Measurements from ENCODE around the gene CRHR1. TPM values are rescaled to one million over a fixed set of nuclear protein-coding genes. Genes with fewer than 3 reads are reported as not detected.

The CRHR1 gene
- total and polyA plus RNA-seq, 10 of the 15 experiments (the other 5 are each of a cell fraction or from before 2014, with no cell fraction given) = 0.08 TPM; not detected in 9

DNA sequence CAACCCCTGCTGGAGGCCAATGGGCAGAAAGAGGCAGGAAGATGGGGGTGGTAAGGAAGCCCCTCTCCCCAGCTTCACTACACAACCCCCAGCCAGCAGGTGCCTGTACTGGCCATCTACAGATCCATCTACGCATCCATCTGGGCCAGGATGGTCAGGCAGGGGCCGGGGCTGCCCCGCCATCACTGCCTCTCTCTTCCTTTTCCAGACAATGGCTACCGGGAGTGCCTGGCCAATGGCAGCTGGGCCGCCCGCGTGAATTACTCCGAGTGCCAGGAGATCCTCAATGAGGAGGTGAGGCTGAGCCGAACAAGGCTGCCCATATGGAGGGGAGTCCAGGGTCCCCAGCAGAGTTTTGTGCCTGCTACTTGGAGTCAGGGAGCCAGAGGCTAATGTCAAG is 37.0 kb downstream of the CRHR1 start (continued):
- TF ChIP-seq NFYA (IDR thresholded peaks at IDR 0.05; ENCODE audit: borderline replicate concordance, low read depth, low read length) (no peak), POLR2AphosphoS2 (IDR thresholded peaks at IDR 0.05; ENCODE audit: low read depth, low read length) (no peak), JUND (IDR thresholded peaks at IDR 0.05; ENCODE audit: low read depth, low read length) (no peak)

DNA sequence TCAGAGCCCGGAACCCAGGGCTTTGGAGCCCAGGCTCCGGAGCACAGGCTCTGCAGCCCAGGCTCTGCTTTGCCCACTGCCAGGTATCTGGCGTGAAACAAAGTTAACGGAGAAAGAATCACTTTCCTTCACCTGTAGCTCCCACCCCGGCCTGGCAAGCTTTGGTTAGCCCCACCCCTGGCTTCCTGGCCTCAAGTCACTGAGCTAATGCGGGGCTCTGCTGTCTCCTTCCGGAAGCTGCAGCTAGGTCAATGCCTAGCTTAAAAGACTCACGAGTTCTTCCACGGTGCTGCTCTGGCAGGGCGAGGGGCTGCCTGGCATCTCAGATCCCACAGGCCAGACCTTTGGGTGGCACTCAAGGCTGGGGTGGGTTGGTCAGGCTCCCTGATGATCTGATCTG is 39.5 kb downstream of the CRHR1 start:
- Histone ChIP-seq H2AFZ (ENCODE audit: control insufficient read depth, low read depth, low read length) (no peak overlapping the region), H3K4me1 (ENCODE audit: control insufficient read depth, insufficient read depth, low read length) (no peaks in the 10 kb centered on the region), H3K27ac (ENCODE audit: control insufficient read depth, insufficient read depth) (no peak overlapping the region), H4K20me1 (ENCODE audit: control insufficient read depth, insufficient read depth) (no peaks in the 10 kb centered on the region; the same call in 1 of the 2 replicates), H3K4me2 (ENCODE audit: control insufficient read depth, insufficient read depth) (no peak overlapping the region), H3K79me2 (ENCODE audit: control insufficient read depth, insufficient read depth, low read length) (no peaks in the 10 kb centered on the region), H3K36me3 (ENCODE audit: control insufficient read depth in 2 of 2, insufficient read depth in 2 of 2, low read length in 1 of 2) (no peaks in the 10 kb centered on the region), H3K9ac (ENCODE audit: control insufficient read depth, insufficient read depth, low read length) (no peak overlapping the region), H3K27me3 (replicated peaks in 1 of 2; ENCODE audit: control insufficient read depth in 2 of 2, insufficient read depth in 2 of 2, low read length in 1 of 2) (peaks cover 0 to 2% of the 10 kb centered on the region in 2 experiments; a peak in 1 of 4 replicates), H3K4me3 (no peak overlapping the region), H3K9me3 (replicated peaks; ENCODE audit: control insufficient read depth, insufficient read depth, low read length) (no peaks in the 10 kb centered on the region)
- ChIA-PET POLR2A (no interaction called here), RAD21 (ENCODE audit: unreplicated experiment) (interaction anchor here (0.9 kb wide), 1 partner anchor 183 kb away, joined by 3 read pairs; no protein-coding TSS in a partner anchor), SMC1A (ENCODE audit: uncharacterized antibody, unreplicated experiment) (no interaction called here), CTCF (no interaction called here)
- ATAC-seq (peak; percentile 17; the same call in 1 of the 3 replicates), FAIRE-seq (no peak), DNase-seq (ENCODE audit: low read depth, low spot score) (no peak)
- WGBS (ENCODE audit: insufficient coverage, insufficient replicate concordance, low lambda C conversion rate, missing lambda C conversion rate) = 43% methylated on average over 10 of the region's 10 CpGs
- in situ Hi-C loops (cut with MboI) = no loop called here
- no TSS peak for BruUV-seq (replicated peaks)
- intact Hi-C loops (cut with micrococcal nuclease; ENCODE audit: unreplicated experiment) = no loop called here
- TF ChIP-seq ETV6 (conservative IDR thresholded peaks at IDR 0.05 in 1 of 2, IDR thresholded peaks at IDR 0.05 in 1 of 2; ENCODE audit: borderline replicate concordance in 1 of 2, low read depth in 1 of 2) = no peak
- TF ChIP-seq, protein P1, sequence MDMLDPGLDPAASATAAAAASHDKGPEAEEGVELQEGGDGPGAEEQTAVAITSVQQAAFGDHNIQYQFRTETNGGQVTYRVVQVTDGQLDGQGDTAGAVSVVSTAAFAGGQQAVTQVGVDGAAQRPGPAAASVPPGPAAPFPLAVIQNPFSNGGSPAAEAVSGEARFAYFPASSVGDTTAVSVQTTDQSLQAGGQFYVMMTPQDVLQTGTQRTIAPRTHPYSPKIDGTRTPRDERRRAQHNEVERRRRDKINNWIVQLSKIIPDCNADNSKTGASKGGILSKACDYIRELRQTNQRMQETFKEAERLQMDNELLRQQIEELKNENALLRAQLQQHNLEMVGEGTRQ (IDR thresholded peaks at IDR 0.05; ENCODE audit: borderline replicate concordance, low read depth, low read length) = no peak
- TF ChIP-seq ZNF207 (IDR thresholded peaks at IDR 0.05; ENCODE audit: borderline replicate concordance) = no peak
- TF ChIP-seq SMC3 (IDR thresholded peaks at IDR 0.05; ENCODE audit: borderline replicate concordance, low read length) = no peak
- TF ChIP-seq, protein P2, sequence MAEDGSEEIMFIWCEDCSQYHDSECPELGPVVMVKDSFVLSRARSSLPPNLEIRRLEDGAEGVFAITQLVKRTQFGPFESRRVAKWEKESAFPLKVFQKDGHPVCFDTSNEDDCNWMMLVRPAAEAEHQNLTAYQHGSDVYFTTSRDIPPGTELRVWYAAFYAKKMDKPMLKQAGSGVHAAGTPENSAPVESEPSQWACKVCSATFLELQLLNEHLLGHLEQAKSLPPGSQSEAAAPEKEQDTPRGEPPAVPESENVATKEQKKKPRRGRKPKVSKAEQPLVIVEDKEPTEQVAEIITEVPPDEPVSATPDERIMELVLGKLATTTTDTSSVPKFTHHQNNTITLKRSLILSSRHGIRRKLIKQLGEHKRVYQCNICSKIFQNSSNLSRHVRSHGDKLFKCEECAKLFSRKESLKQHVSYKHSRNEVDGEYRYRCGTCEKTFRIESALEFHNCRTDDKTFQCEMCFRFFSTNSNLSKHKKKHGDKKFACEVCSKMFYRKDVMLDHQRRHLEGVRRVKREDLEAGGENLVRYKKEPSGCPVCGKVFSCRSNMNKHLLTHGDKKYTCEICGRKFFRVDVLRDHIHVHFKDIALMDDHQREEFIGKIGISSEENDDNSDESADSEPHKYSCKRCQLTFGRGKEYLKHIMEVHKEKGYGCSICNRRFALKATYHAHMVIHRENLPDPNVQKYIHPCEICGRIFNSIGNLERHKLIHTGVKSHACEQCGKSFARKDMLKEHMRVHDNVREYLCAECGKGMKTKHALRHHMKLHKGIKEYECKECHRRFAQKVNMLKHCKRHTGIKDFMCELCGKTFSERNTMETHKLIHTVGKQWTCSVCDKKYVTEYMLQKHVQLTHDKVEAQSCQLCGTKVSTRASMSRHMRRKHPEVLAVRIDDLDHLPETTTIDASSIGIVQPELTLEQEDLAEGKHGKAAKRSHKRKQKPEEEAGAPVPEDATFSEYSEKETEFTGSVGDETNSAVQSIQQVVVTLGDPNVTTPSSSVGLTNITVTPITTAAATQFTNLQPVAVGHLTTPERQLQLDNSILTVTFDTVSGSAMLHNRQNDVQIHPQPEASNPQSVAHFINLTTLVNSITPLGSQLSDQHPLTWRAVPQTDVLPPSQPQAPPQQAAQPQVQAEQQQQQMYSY (CRISPR knock-in tag; IDR thresholded peaks at IDR 0.05) = no peak
- TF ChIP-seq, protein P3, sequence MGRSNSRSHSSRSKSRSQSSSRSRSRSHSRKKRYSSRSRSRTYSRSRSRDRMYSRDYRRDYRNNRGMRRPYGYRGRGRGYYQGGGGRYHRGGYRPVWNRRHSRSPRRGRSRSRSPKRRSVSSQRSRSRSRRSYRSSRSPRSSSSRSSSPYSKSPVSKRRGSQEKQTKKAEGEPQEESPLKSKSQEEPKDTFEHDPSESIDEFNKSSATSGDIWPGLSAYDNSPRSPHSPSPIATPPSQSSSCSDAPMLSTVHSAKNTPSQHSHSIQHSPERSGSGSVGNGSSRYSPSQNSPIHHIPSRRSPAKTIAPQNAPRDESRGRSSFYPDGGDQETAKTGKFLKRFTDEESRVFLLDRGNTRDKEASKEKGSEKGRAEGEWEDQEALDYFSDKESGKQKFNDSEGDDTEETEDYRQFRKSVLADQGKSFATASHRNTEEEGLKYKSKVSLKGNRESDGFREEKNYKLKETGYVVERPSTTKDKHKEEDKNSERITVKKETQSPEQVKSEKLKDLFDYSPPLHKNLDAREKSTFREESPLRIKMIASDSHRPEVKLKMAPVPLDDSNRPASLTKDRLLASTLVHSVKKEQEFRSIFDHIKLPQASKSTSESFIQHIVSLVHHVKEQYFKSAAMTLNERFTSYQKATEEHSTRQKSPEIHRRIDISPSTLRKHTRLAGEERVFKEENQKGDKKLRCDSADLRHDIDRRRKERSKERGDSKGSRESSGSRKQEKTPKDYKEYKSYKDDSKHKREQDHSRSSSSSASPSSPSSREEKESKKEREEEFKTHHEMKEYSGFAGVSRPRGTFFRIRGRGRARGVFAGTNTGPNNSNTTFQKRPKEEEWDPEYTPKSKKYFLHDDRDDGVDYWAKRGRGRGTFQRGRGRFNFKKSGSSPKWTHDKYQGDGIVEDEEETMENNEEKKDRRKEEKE (IDR thresholded peaks at IDR 0.05) = no peak
- no peak for TF ChIP-seq SMAD5 (IDR thresholded peaks at IDR 0.05; ENCODE audit: low read depth)
- TF ChIP-seq BCL11A (IDR thresholded peaks at IDR 0.05; ENCODE audit: low read depth, low read length) = no peak
- TF ChIP-seq CBFB (IDR thresholded peaks at IDR 0.05; ENCODE audit: low read depth) = no peak

All from GM12878 (cell line).